GM21723 (cell line): ENCODE results near the gene HERPUD2.

Experiments
- ATAC-seq: cut with Tn5 transposase; IDR thresholded peaks from one replicate; pipeline ENCODE4 v1.9.1; 2021; ENCODE audit warnings: mild to moderate bottlenecking, moderate library complexity; ENCODE audit not compliant: unreplicated experiment

HERPUD2 gene, protein sequence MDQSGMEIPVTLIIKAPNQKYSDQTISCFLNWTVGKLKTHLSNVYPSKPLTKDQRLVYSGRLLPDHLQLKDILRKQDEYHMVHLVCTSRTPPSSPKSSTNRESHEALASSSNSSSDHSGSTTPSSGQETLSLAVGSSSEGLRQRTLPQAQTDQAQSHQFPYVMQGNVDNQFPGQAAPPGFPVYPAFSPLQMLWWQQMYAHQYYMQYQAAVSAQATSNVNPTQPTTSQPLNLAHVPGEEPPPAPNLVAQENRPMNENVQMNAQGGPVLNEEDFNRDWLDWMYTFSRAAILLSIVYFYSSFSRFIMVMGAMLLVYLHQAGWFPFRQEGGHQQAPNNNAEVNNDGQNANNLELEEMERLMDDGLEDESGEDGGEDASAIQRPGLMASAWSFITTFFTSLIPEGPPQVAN

DNA sequence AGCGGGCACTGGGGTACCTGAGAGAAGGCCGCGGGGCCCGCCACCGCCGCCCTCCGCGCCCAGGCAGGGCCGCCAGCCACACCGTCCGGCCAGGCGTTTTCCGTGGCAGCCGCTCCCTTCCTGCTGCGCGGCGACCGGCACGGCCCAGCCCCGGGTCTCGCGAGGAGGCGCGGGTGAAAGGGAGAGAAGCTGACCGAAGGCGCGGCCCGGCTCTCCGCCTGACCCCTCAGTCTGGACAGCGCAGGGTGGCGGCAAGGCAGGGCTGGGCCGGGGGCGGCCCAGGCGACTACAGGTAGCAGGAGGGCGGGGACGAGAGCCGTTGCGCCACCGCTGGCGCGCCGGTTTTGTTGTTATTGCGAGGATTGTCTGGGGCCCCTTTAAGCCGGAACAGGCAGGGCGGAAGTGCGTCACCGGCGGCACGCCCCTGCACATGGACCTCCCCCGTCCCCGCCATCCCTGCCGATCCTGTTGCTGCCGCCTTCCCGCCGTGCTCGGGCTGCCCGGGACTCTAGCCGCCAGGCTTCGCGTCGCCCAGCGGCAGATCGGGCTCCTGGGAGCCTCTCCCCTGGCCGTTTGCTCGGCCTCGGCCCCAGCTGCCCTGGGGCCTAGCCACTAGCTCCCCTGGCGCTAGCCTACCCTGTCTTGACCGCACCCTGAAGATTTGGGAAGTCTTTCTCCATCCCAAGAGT is at the start of gene HERPUD2:
Gene HERPUD2 (minus strand): TSS at position 352 of the 689 bp plus-strand sequence. CDS start 805 bp downstream, outside the sequence.
- peak; percentile 86 for ATAC-seq

DNA sequence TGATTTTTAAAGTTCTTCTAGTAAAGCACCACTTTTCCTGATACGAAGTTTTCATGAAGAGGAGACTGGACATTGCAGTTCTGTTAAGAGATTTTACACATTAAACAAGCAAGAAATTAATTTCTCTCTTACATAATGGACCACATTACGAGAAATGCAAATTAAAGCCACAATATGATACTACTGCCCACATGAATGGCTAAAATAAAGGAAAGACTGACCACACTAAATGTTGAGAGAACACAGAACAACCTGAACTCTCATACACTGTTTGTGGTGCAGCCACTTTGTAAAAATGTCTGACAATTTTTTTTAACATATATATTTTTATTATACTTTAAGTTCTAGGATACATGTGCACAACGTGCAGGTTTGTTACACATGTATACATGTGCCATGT is 44.0 kb upstream of the HERPUD2 start:
- ATAC-seq: no peak

DNA sequence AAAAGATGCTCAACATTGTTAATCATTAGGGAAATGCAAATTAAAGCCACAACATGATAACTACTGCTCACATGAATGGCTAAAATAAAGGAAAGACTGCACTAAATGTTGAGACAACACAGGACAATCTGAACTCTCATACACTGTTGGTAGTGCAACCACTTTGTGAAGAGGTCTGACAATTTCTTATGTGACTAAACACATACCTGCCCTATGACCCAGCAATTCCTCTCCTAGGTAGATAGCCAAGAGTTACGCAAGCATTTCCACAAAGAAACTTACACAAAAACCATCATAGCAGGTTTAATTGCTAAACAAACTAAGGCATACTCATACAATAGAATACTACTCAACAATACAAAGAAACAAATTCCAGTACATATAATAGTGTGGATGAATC is 41.8 kb upstream of the HERPUD2 start:
- ATAC-seq: no peak

DNA sequence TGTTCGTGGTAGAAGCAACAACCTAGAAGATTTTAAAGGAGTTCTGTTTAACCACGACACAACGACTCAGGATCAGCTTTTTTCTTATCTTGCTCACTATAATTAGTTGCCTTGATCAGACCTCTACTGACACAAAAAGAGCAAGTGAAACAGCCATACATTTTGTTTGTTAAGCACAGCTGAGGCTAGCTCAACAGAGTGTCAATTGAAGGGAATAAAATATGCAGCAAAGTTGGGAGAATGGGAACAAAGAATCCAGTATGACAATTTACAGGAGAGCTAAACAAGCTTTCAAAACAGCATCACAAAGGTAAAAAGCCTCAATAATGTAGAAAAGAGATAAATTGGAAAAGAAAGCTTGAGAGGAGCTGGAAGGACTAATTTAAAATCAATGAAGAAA is 40.5 kb upstream of the HERPUD2 start:
- no peak for ATAC-seq

DNA sequence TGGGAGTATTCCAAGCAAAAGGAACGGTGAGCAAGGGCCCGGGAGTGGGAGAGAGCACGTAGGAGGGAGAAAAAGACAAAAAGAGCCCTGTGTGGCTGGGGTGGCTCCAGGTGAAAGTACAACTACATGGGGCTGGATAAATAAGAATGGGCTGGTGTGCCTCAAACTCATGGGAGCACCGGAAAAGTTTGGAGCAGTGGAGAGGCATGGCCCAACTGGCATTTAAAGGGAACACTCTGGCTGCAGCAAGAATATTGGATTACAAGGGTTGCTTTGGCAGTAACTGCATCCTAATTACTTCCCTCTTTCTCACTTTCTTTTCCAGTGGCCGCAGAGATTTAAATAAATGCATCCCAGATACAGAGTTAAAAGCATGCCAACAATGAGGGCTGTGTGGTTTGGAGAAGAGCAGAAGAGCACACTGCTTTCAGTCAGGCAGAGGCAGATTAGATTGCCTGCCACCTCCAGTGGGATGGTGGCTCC is 39.1 kb upstream of the HERPUD2 start:
- no peak for ATAC-seq

DNA sequence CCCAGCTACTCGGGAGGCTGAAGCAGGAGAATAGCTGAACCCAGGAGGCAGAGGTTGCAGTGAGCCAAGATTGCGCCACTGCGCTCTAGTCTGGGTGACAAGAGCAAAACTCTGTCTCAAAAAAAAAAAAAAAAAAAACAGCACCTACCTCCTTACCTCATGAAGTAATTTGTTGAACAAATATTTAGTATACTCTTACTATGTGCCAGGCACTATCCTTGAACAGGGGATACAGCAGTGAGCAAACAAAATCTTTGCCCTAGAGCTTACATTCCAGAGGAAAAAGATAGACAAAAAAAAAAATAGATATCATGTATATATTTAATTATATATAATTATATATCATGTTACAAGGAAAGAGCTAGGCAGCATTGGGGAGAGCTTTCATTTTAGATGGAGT is 36.4 kb upstream of the HERPUD2 start:
- no peak for ATAC-seq

DNA sequence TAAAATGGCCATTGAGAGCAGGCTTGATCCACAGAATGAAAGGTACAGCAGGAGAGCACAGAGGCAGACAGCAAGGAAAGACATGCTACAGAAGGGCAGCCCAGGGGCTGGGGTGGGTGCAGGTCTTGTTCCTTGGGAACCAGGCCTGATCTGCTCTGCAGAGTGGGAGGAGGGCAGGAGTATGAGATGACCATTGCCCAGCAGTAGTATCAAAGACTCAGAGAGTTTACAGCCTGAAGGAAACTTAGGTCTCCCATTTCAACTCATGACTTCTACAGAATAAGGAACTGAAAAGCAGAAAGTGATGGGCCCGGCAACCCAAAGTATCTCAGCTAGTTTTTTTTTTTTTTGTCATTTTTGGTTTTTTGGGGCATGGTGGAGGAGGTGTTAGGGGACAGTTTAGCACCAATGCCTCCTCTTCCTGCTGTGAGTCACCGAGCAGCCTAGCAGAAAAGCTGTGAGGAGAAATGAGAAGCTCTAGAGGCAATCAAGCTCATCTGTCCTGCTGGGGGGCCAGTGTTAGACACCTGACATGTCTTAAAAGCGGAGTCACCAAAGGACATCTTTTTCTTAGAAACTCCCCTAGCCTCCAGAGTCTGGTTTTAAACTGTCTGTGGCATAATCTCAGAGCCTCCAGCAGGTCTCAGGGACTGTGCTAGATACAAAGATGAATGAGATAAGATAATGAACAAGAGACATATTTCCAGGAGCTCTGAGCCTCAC is 34.3 kb upstream of the HERPUD2 start:
- peak; percentile 52 for ATAC-seq

DNA sequence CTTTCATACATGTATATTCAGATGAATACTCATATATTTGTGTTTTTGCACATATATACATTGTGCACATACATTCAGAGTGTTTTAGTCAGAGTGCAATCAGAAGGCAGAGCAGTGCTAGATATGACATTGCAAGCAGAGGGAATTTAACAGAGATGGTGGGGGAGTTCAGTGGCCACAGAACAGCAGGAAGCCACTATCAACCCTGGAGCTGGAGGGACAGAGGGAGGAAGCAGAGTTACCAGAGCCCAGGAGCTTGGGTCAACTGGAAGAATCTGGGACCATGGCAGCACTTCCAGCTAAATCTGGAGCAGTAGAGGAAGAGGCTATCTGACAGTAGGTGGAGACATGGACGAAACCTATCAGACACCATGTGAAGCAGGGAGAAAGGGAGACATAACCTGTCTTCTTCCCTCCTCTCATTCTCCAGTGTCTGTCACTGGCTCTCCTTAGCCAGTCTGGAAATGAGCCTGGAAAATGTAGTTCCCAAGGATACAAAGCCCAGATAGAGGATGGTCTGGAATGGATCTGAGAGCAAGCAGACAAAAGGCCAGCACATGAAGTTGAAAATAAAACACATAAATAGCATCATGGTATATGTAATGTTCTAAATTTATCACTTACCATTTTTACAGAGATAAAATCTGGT is 33.6 kb upstream of the HERPUD2 start:
- no peak for ATAC-seq

DNA sequence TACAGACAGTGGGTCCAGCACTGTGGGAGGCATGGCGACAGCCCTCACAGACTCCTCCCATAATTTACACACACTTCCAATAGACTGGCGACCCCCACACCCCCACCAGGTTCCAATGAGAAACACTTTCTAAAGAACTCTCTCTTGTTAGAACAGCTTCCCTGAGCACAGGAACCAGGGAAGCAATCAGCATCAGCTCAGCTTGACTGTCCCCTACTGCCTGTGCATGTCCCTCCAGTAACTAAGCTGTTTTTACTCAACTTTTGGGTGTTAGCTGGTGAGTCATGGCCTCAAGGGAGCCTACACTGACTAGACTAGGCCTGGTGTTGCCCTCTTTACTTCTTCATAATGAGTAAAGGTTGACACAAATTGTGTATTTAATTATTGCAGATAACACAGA is 32.6 kb upstream of the HERPUD2 start:
- ATAC-seq: peak; percentile 7

DNA sequence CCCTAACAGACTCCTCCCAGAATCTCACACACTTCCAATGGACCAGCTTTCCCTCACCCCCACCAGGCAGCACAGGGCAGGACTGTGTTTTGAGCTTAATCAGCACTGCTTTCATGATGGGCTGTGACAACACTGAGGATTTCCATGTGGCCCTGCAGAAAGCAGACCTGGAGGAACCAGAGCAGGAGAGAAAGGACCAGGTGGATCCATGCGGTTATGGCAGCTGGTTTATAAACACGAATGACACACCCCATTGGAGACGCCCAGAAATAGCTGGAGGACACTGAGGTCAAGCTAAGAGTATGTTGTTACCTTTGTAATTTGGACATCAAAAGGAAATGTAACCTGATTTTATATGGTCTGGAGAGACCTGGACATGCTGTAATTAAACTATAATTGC is 31.7 kb upstream of the HERPUD2 start:
- no peak for ATAC-seq

DNA sequence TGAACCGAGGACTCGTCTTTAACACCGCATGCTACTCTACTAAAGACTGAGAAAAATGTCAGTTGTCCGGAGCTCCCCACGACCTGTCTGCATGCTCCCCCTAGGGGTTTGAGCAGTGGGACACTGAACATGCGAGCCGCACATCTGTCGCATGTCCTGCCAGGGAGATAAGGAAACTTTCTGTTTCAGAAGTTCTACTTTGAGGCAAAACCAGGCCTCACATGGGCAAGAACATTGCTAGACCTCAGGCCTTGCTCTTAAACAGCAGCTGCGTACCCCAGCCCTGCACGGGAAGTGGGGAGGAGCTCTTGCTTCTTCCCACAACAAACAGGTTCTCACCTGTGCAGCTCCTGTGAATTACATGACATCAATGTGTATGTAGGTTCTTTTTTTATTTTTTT is 30.3 kb upstream of the HERPUD2 start:
- peak; percentile 54 for ATAC-seq

DNA sequence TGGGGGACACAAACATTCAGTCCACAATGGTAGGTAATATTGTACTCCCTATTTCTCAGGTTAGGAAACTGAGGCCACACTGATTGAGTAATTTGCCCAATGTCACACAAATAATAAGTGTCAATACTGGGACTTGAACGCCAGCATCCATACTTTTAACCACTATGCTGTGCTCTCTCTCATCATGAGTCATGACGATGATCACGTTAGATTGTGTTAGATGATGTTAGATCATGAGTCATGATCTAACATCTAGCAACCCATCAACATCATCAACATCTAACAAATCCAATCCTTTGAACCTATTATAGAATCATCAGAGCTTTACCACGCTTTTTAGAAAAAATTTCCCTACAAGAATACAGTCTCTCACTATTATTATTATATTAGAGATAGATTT is 28.1 kb upstream of the HERPUD2 start:
- no peak for ATAC-seq

DNA sequence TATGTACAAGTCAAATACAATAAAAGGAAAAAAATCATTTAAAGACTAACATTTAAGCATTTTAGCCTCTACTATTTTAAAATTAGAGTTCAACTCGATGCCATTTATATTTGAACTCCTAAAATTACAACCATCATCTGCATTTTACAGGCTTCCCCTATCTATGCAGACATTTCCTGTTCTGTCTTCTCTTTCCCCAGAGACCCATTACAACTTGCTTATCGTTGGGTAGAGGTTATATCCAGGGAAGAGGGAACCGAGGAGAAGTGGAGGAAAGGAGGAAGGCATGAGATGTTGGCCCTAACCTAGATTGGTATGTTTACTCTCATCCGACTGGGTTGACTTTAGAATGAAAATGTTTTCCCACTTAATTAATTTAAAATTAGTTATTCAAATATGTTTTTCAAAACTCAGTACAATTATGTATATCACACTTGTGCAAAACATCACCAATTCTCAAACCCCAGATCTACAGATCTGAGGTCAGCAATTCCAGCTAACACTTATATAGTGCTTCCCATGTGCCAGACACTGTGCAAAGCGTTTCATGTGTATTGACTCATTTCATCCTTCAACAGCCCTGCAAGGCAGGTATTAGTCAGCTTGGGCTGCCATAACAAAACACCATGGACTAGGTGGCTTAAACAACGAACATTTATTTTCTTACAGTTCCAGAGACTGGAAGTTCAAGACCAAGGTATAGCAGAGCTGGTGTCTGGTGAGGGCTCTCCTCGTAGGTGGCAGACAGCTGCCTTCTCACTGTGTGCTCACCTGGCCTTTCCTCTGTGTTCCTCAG is 27.3 kb upstream of the HERPUD2 start:
- no peak for ATAC-seq

DNA sequence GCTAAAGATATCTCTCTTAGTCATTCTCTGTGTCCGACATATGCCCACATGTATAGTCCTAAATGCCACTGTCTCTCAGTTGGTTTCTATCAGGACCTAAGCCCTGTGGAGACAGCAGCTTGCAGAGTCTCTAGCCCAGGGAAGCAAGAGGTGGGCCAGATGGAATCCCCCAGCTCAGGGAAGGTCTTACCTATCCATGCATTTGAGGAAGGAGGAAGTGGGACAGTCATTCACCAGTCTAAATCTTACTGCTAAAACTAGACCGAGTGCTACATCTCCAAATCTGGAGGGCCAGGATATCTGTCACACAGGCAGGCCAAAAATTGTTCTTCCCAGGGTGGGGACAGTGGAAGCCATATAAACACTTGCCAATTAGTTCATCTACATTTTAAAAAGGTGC is 26.4 kb upstream of the HERPUD2 start:
- ATAC-seq: no peak

DNA sequence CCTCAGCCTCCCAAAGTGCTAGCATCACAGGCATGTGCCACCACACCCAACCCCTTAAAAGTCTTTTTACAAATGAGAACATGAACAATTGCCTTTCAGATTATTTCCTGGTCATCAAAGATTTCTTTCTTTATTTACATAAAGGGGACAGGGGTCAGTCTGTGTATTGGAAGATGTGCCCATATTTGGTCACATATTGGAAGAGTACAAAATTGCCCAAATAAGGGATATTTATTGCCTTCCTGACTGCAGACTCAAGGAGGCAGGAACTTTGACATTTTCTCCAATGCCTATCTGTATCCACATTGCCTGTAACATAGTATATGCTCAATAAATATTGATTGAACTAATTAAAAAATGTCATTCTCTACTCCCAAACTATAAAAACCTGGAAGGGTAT is 25.9 kb upstream of the HERPUD2 start:
- no peak for ATAC-seq

DNA sequence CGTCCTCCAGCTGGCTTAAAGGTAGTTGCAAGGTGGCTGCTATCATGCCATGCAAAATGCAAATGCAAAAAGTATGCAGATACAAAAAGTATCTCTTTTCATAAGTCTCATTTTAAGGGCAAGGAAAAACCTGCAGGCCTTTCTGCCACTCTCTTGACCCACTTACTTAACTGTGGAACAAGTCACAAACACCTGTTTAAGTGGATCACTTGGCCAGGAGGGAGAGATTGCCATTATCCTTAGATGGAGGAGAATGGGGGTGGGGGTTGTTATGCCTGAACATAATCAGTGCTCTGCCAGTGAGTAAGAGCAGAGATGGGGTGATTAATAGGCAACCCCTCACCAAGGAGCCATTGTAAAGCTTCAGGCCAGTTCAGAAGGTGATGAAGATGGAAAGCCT is 25.1 kb upstream of the HERPUD2 start:
- ATAC-seq: no peak

DNA sequence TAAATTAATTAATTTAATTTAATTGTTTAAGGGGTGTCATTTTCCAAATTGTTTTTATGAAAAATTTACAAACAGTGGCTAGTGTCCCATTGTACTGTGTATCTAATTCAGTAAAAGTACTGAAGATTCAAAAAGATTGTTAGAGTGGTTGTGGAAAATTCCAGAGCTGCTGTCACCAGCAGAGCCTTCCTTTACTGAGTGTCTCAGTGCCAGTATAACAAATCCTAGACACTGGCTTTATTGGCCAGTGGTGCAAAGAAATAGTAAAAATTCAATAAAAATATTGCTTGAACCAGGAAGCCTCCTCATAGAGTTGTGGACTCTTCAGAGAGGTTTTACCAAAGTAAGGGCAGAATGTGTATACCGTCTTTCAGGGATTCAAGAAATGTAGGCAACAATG is 23.1 kb upstream of the HERPUD2 start:
- ATAC-seq: no peak

DNA sequence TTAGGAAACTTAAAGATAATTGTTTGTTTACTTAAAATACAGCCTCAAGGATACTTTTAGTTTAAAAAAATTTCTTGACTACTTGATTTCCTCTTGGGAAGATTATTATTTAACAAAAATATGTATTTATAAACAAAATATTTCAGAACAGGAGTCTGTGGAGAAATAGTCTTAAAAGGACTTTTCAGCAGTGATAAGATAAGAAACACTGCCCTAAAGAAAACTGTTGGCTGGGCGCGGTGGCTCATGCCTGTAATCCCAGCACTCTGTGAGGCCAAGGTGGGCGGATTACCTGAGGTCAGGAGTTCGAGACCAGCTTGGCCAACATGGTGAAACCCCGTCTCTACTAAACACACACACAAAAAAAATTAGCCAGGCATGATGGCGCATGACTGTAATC is 22.6 kb upstream of the HERPUD2 start:
- ATAC-seq: no peak

DNA sequence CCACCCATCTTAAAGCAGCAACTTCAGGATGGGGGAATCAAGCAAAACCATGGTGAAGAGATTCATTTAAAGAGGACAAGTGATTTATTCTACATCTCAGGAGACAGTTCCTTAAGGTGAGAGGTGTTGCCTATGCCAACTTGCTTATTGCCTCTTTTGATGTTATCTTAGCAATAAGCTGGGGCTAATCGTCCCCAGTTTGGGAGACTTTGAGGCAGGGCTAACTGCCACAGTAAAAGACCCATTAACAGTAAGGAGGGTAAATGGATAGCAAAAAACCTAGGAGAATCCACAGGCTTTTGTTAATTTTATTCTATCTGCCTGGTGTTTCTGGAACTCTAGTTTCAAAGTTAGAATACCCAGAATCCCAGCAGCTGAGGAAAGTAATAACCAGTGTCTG is 22.1 kb upstream of the HERPUD2 start:
- no peak for ATAC-seq

DNA sequence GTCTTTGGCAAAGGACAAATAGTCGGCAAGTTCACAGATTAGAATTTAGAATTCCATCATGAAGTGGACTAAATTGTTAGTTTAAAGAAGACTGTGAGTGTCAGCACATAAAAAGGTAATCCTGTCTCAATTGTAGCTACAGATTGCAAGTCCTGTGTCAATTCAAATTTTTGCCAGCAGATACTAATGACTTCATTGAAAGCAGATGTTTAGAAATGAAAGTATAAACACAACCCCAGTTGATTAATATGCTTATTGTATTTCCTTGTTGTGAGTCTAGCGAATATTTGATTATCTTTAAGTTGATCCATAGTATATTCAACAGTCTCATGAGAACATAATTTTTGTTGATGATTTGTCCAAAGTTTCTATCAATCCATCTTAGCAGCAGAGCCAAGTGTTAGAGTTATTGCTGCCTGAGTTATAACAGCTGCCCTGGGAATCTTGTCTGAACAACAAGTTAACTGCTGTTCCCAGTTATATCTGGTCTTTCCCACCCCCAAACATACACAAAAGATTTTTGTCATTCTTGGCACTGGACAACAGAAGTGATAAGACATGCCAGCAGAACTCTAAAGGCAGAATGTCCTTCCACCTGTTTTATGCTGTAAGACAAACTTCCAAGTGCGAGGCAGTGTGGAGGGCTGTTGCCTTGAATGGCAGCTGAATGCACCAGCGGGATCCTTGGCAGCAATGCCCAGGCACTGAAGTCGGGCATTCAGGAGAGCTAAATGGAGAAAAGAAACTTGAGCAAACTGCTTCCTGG is 21.3 kb upstream of the HERPUD2 start:
- ATAC-seq: no peak
